ENCODE data around the gene AGPAT2.
"Not testable (repeated sequence)": the region's sequence is repeated elsewhere in the genome, so short reads cannot be mapped to it uniquely, and the experiment has no call there.

DNA sequence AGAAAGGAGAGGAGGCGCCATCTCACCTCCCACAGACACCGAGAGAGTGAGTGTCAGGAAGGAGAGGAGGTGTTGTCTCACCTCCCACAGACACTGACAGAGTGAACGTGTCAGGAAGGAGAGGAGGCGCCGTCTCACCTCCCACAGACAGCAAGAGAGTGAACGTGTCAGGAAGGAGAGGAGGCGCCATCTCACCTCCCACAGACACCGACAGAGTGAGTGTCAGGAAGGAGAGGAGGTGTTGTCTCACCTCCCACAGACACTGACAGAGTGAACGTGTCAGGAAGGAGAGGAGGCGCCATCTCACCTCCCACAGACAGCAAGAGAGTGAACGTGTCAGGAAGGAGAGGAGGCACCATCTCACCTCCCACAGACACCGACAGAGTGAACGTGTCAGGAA lies 55.2 kb downstream of the AGPAT2 start:
- not testable (repeated sequence) for TF ChIP-seq CTCF (conservative IDR thresholded peaks at IDR 0.05 in 1 of 2, IDR thresholded peaks at IDR 0.05 in 1 of 2; ENCODE audit: low read depth in 1 of 2, low read length in 2 of 2); EZH2 (IDR thresholded peaks at IDR 0.05; ENCODE audit: low read length, missing control alignments)

Data from fibroblast of lung (primary cell).